Natural killer cell treated with Interleukin-12 subunit alpha and Interleukin-12 subunit beta and Interleukin-15 and Interleukin-18, amount 100 ng/mL, for 72 hours (primary cell): ENCODE results near the gene SH3PXD2B. TPM values are rescaled to one million over a fixed set of nuclear protein-coding genes. Genes with fewer than 3 reads are reported as not detected.
"Not testable (repeated sequence)": the region's sequence is repeated elsewhere in the genome, so short reads cannot be mapped to it uniquely, and the experiment has no call there.

Experiments
- ATAC-seq, 2 donors: fragments of 150-1000 bp; cut with Tn5 transposase in 1 of 2; sonication (Bioruptor Pico), chemical (Tn5 transposase) in 1 of 2; 2 replicates each; pipeline ENCODE4 v1.10.0; 2021
- DNase-seq: peaks from one replicate; pipeline ENCODE4 v3.0.0; 2022; ENCODE audit warnings: low spot score
- H3K27ac Mint-ChIP-seq, 2 donors: 1 replicate in 1 of 2; 2 replicates in 1 of 2; pipeline ENCODE4 v1.8.0; 2022; ENCODE audit warnings: mixed read lengths in 2 of 2, mild to moderate bottlenecking in 1 of 2, moderate library complexity in 1 of 2
- H3K27me3 Mint-ChIP-seq, 2 donors: 1 replicate in 1 of 2; 2 replicates in 1 of 2; pipeline ENCODE4 v1.8.0; 2022; ENCODE audit warnings: mixed read lengths in 2 of 2
- H3K36me3 Mint-ChIP-seq: one replicate; pipeline ENCODE4 v1.8.0; 2022; ENCODE audit warnings: mixed read lengths
- H3K4me1 Mint-ChIP-seq, 2 donors: 1 replicate in 1 of 2; 2 replicates in 1 of 2; pipeline ENCODE4 v1.8.0; 2022; ENCODE audit warnings: low read depth in 2 of 2, mixed read lengths in 2 of 2, mild to moderate bottlenecking in 1 of 2
- H3K4me3 Mint-ChIP-seq: one replicate; pipeline ENCODE4 v1.8.0; 2022; ENCODE audit warnings: mixed read lengths
- H3K9me3 Mint-ChIP-seq: 2 replicates; pipeline ENCODE4 v1.8.0; 2022; ENCODE audit warnings: mixed read lengths
- total RNA-seq, 2 donors: library from RNA; stranded (reverse); gene quantifications; one replicate each; pipeline ENCODE4 v1.2.3, GENCODE V29; 2022

Gene SH3PXD2B
- total RNA-seq, 2 donors from 2014 or later = 0.08 to 0.33 TPM

- no peaks in the 10 kb centered on the region for H3K36me3 Mint-ChIP-seq
- ATAC-seq = no peak
Observed at GRCh38 chr5:172407822-172408221, 46.5 kb downstream of the SH3PXD2B start.

DNA sequence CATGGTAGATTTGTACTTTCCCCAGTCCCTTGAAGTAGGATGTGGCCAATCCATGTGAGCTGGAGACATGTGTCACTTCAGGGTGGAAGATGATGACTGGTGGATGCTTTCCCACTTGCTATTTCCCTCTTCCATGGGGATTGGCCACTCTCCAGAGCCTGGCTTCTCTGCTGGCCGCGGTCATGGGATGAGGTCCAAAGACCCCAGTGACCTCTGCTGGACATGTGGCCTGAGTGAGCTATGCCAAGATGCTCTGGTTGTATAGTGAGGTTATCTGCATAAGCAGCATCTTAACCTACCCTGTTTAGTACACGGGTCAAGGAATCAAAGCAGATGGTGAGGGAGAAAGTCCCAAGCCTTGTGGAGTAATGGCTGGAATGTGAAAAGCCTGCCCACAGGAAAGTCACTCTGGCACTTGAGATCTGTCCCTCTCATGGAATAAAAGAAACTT, 47.1 kb downstream of the SH3PXD2B start:
- no peak for DNase-seq
- Mint-ChIP-seq H3K27ac (no peak overlapping the region), H3K36me3 (no peaks in the 10 kb centered on the region), H3K9me3 (no peaks in the 10 kb centered on the region), H3K4me3 (no peak overlapping the region), H3K27me3 (peaks cover under 1 to 12% of the 10 kb centered on the region in 2 donors), H3K4me1 (peaks cover 0 to 2% of the 10 kb centered on the region in 2 donors)
- no peak for ATAC-seq

More at GRCh38 chr5:172407822-172408221, 46.5 kb downstream of the SH3PXD2B start:
- H3K27ac Mint-ChIP-seq = no peak overlapping the region
- no peak for DNase-seq
- H3K9me3 Mint-ChIP-seq = no peaks in the 10 kb centered on the region
- no peak overlapping the region for H3K4me3 Mint-ChIP-seq
- H3K27me3 Mint-ChIP-seq = peaks cover 5 to 12% of the 10 kb centered on the region in 2 donors
- peaks cover 5 to 7% of the 10 kb centered on the region in 2 donors for H3K4me1 Mint-ChIP-seq

DNA sequence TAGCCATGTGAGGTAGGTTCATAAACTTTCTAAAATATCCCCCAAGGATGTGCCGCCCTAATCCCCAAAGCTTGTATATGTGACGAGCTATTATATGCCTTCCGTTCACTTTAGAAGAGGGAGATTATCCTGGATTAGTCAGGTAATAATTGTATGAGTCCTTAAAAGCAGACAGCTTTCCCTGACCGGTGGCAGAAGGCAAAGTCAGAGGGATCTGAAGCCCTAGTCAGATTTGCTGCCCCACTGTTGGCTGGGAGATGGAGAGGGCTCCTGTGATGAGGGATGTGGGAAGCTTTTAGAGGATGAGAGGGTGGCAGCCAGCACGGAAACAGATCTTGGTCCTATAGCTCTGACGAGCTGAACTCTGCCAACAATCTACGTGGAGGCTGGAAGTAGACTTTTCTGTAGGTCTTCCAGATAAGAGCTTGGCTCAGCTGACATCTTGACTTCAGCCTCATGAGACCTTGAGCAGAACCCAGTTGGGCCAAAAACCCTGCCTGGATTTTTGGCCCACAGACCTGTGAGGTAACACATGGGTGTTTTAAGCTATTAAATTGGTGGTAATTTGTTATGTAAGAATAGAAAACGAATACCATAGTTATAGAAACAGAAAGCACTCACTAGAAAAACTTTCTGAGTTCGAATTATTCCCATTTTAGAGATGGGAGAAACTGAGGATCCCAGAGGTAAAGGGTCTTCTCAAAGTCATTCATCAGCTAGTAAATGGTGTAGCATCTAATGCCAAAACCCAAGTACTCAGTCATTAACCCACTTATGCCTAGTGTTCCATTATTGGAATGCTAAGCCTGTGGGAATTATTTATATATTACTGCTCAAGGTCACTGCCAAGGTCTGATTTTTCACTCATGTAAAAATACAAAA, 48.9 kb downstream of the SH3PXD2B start:
- no peak overlapping the region for H3K4me3 Mint-ChIP-seq
- DNase-seq (no peak), ATAC-seq (no peak)
- no peaks in the 10 kb centered on the region for H3K36me3 Mint-ChIP-seq
- H3K27me3 Mint-ChIP-seq = peaks cover 10 to 12% of the 10 kb centered on the region in 2 donors
- no peak overlapping the region for H3K27ac Mint-ChIP-seq
- peaks cover 0 to 2% of the 10 kb centered on the region in 2 donors for H3K4me1 Mint-ChIP-seq
- no peaks in the 10 kb centered on the region for H3K9me3 Mint-ChIP-seq

- no peak overlapping the region for H3K27ac Mint-ChIP-seq
Observed at GRCh38 chr5:172404746-172405145, 49.6 kb downstream of the SH3PXD2B start.

DNA sequence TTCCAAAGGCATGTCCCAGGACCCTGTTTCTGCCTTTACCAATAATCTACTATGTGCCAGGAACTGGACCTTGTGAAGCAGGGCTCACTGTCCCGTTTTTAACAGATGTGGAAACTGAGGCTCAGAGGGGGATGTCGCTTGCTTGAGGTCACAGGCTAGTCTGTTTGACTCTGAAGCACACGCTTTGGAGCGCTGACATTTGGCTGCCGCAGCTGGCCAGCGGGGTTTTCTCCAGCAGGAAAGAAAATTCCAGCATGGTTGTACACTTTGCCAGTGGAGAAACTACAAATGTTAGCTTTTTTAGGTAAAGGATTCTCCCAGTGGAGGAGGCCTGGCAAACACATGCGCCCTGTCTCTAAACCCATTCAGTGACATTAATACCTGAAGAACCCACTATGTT, 50.5 kb downstream of the SH3PXD2B start:
- Mint-ChIP-seq H3K36me3 (no peaks in the 10 kb centered on the region), H3K27ac (no peak overlapping the region), H3K4me1 (no peaks in the 10 kb centered on the region), H3K9me3 (no peaks in the 10 kb centered on the region), H3K4me3 (no peak overlapping the region), H3K27me3 (peaks cover 12 to 24% of the 10 kb centered on the region in 2 donors)
- DNase-seq (no peak), ATAC-seq (no peak)

More at GRCh38 chr5:172404746-172405145, 49.6 kb downstream of the SH3PXD2B start:
- Mint-ChIP-seq H3K9me3 (no peaks in the 10 kb centered on the region), H3K27me3 (peaks cover 8 to 14% of the 10 kb centered on the region in 2 donors), H3K4me3 (no peak overlapping the region), H3K36me3 (no peaks in the 10 kb centered on the region), H3K4me1 (no peaks in the 10 kb centered on the region)
- DNase-seq (no peak), ATAC-seq (no peak)

DNA sequence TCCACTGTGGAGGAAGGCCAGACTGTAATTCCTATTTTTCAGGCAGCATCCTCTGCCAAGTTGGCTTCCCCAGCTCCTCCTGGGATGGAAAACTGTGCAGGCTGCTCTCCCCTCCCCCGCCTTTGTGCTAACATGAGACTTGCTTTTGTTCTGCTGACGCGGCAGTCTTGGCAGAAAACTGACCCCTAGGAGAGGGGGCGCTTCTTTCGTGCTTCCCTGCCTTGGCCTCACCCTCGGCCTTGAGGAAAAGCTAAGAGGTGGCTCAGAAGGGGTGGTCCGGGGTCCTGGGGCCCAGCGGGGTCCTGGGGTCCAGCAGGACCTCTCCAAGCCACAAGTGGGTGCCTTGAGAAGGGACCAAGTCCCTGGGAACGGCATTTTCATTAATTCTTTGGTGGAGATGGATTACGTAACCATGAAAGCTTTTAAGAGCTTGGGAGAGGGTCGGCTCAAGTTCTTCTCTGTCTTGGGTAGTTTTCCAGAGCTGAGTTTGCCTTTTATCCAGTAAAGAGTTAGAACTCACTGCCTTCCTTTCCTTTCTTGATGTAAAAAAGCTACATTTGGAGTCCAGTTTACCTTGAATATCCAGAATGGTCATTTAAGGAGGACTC, 51.0 kb downstream of the SH3PXD2B start:
- no peaks in the 10 kb centered on the region for H3K9me3 Mint-ChIP-seq
- H3K36me3 Mint-ChIP-seq = no peaks in the 10 kb centered on the region
- H3K4me3 Mint-ChIP-seq = no peak overlapping the region
- DNase-seq (no peak), ATAC-seq (no peak)
- peaks cover 12 to 24% of the 10 kb centered on the region in 2 donors for H3K27me3 Mint-ChIP-seq
- no peaks in the 10 kb centered on the region for H3K4me1 Mint-ChIP-seq
- no peak overlapping the region for H3K27ac Mint-ChIP-seq

- H3K4me1 Mint-ChIP-seq = no peaks in the 10 kb centered on the region
- H3K27ac Mint-ChIP-seq = no peak overlapping the region
- H3K36me3 Mint-ChIP-seq = peaks cover 5% of the 10 kb centered on the region
- no peak for ATAC-seq
- no peak overlapping the region for H3K4me3 Mint-ChIP-seq
- no peaks in the 10 kb centered on the region for H3K9me3 Mint-ChIP-seq
- DNase-seq = no peak
- peaks cover 10 to 30% of the 10 kb centered on the region in 2 donors for H3K27me3 Mint-ChIP-seq
Observed at GRCh38 chr5:172402531-172403188, 51.7 kb downstream of the SH3PXD2B start.

DNA sequence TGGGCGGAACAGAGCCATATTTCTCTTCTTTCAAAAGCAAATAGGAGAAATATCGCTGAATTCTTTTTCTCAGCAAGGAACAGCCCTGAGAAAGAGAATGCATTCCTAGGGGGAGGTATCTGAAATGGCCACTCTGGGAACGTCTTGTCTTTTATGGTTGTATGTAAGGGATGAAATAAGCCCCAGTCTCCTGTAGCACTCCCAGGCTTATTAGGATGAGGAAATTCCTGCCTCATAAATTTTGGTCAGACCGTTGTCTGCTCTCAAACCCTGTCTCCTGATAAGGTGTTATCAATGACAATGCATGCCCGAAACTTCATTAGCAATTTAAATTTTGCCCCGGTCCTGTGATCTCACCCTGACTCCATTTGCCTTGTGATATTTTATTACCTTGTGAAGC, 52.3 kb downstream of the SH3PXD2B start:
- ATAC-seq, H3K4me1 Mint-ChIP-seq, H3K9me3 Mint-ChIP-seq, H3K4me3 Mint-ChIP-seq, H3K27ac Mint-ChIP-seq, DNase-seq, H3K36me3 Mint-ChIP-seq: not testable (repeated sequence)
- H3K27me3 Mint-ChIP-seq = peaks cover 10 to 30% of the 10 kb centered on the region in 2 donors

- no peak for ATAC-seq
- no peak overlapping the region for H3K4me3 Mint-ChIP-seq
- H3K36me3 Mint-ChIP-seq = peaks cover 19% of the 10 kb centered on the region
- no peak for DNase-seq
- peaks cover 9 to 40% of the 10 kb centered on the region in 2 donors for H3K27me3 Mint-ChIP-seq
- H3K27ac Mint-ChIP-seq = no peak overlapping the region
- peaks cover 3% of the 10 kb centered on the region for H3K9me3 Mint-ChIP-seq
- H3K4me1 Mint-ChIP-seq = peaks cover 6% of the 10 kb centered on the region in 2 donors
Observed at GRCh38 chr5:172399826-172400225, 54.5 kb downstream of the SH3PXD2B start.

- H3K36me3 Mint-ChIP-seq = peaks cover 19% of the 10 kb centered on the region
- peaks cover 6% of the 10 kb centered on the region in 2 donors for H3K4me1 Mint-ChIP-seq
- no peak overlapping the region for H3K4me3 Mint-ChIP-seq
- H3K27ac Mint-ChIP-seq = no peak overlapping the region
- H3K9me3 Mint-ChIP-seq = peaks cover 3% of the 10 kb centered on the region
- H3K27me3 Mint-ChIP-seq = peaks cover 11 to 45% of the 10 kb centered on the region in 2 donors
- ATAC-seq (no peak), DNase-seq (no peak)
Observed at GRCh38 chr5:172399336-172399735, 55.0 kb downstream of the SH3PXD2B start.

- H3K9me3 Mint-ChIP-seq, H3K4me3 Mint-ChIP-seq, H3K27ac Mint-ChIP-seq, DNase-seq, ATAC-seq, H3K4me1 Mint-ChIP-seq: not testable (repeated sequence)
- H3K36me3 Mint-ChIP-seq = peaks cover 19% of the 10 kb centered on the region
- H3K27me3 Mint-ChIP-seq = peaks cover 15 to 52% of the 10 kb centered on the region in 2 donors
Observed at GRCh38 chr5:172398645-172399044, 55.7 kb downstream of the SH3PXD2B start.

DNA sequence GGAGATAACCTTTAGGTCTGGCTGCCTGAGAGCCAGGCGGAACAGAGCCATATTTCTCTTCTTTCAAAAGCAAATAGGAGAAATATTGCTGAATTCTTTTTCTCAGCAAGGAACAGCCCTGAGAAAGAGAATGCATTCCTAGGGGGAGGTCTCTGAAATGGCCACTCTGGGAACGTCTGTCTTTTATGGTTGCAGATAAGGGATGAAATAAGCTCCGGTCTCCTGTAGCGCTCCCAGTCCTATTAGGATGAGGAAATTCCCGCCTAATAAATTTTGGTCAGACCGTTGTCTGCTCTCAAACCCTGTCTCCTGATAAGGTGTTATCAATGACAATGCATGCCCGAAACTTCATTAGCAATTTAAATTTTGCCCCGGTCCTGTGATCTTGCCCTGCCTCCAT, 57.3 kb downstream of the SH3PXD2B start:
- H3K36me3 Mint-ChIP-seq = peaks cover 19% of the 10 kb centered on the region
- H3K4me1 Mint-ChIP-seq, ATAC-seq, H3K4me3 Mint-ChIP-seq, DNase-seq, H3K9me3 Mint-ChIP-seq, H3K27ac Mint-ChIP-seq: not testable (repeated sequence)
- H3K27me3 Mint-ChIP-seq = peaks cover 19 to 61% of the 10 kb centered on the region in 2 donors

DNA sequence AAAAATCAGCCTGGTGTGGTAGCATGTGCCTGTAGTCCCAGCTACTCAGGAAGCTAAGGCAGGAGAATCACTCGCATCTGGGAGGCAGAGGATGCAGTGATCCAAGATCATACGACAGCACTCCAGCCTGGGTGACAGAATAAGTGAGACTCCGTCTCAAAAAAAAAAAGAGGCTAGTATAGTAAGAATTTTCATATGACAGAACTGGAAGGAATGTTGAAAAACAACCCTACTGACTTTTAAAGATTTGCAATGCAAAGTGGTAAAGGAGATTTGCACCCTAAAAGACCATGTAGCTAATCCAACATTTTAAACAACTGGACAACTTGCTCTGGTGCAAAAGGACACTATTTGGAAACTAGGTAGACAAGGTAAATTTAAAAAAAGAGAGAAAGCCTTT, 58.1 kb downstream of the SH3PXD2B start:
- Mint-ChIP-seq H3K36me3 (peaks cover 19% of the 10 kb centered on the region), H3K4me1 (peaks cover 6% of the 10 kb centered on the region in 2 donors), H3K9me3 (peaks cover 3% of the 10 kb centered on the region), H3K27me3 (peaks cover 21 to 61% of the 10 kb centered on the region in 2 donors), H3K27ac (no peak overlapping the region), H3K4me3 (no peak overlapping the region)
- no peak for DNase-seq
- ATAC-seq = no peak
